SK-N-SH (cell line): Measurements from ENCODE around the gene HRH2. TPM values are rescaled to one million over a fixed set of nuclear protein-coding genes. Genes with fewer than 3 reads are reported as not detected.

Experiments
- CTCF ChIA-PET: fragments of 300-600, 350-600 bp; formaldehyde crosslinking; extraction: SDS; loops from one replicate; lab custom pipeline; 2021; lab: Yijun Ruan, JAX
- POLR2A ChIA-PET: fragments of 350-600 bp; sonication (Branson Sonifier 250); formaldehyde crosslinking; extraction: SDS; loops from one replicate; lab custom pipeline; 2020; ENCODE audit warnings: antibody characterized with exemption, inconsistent platforms; lab: Yijun Ruan, JAX
- DNase-seq: peaks from one replicate; pipeline ENCODE4 v3.0.0; 2012
- H2AFZ ChIP-seq: fragments of 200-600 bp; sonication (generic); 2 replicates; pipeline ENCODE4 v1.8.1; 2016; ENCODE audit warnings: antibody characterized with exemption, mild to moderate bottlenecking, low read depth
- H3F3A ChIP-seq: fragments of 200-600 bp; sonication (generic); replicated peaks from 2 replicates; pipeline ENCODE3; 2016; ENCODE audit warnings: antibody characterized with exemption, mild to moderate bottlenecking; ENCODE audit not compliant: insufficient read depth
- H3K27ac ChIP-seq, 2 experiments: fragments of 200-500 bp in 1 of 2; fragments of 200-600 bp in 1 of 2; sonication (Bioruptor generic) in 1 of 2; sonication (generic), shearing (Covaris generic) in 1 of 2; 2 replicates each; pipeline versions ENCODE4 v1.5.1 to v1.6.1; 2014 to 2016; ENCODE audit warnings: low read depth in 2 of 2, inconsistent platforms in 1 of 2, low read length in 1 of 2, mild to moderate bottlenecking in 1 of 2, mixed read lengths in 1 of 2
- H3K27me3 ChIP-seq: fragments of 200-600 bp; sonication (generic), shearing (Covaris generic); 2 replicates; pipeline ENCODE4 v1.6.1; 2016; ENCODE audit warnings: mixed run types; ENCODE audit not compliant: insufficient read depth
- H3K36me3 ChIP-seq, 2 experiments: fragments of 200-500 bp in 1 of 2; fragments of 200-600 bp in 1 of 2; sonication (Bioruptor generic) in 1 of 2; sonication (generic) in 1 of 2; replicated peaks in 1 of 2; 2 replicates each; pipeline versions ENCODE3 to v1.5.1; 2014 to 2016; ENCODE audit warnings: low read length in 1 of 2, mild to moderate bottlenecking in 1 of 2; ENCODE audit not compliant: insufficient read depth in 2 of 2, control insufficient read depth in 1 of 2
- H3K4me1 ChIP-seq, 2 experiments: fragments of 200-500 bp in 1 of 2; fragments of 200-600 bp in 1 of 2; sonication (Bioruptor generic) in 1 of 2; sonication (generic), shearing (Covaris generic) in 1 of 2; 2 replicates each; pipeline versions ENCODE4 v1.5.1 to v1.6.1; 2014 to 2016; ENCODE audit warnings: low read depth in 1 of 2, low read length in 1 of 2, mixed run types in 1 of 2; ENCODE audit not compliant: insufficient read depth in 2 of 2, control insufficient read depth in 1 of 2
- H3K4me2 ChIP-seq: fragments of 200-600 bp; sonication (generic), shearing (Covaris generic); 2 replicates; pipeline ENCODE4 v1.6.1; 2017; ENCODE audit warnings: mixed run types
- H3K4me3 ChIP-seq, 2 experiments: fragments of 200-500 bp in 1 of 2; fragments of 200-600 bp in 1 of 2; sonication (Bioruptor generic) in 1 of 2; sonication (generic), shearing (Covaris generic) in 1 of 2; 2 replicates each; pipeline versions ENCODE4 v1.5.1 to v1.8.1; 2014 to 2016; ENCODE audit warnings: low read depth in 2 of 2, inconsistent platforms in 1 of 2, low read length in 1 of 2, mild to moderate bottlenecking in 1 of 2, mixed read lengths in 1 of 2, moderate library complexity in 1 of 2
- H3K79me2 ChIP-seq: fragments of 200-600 bp; sonication (generic); 2 replicates; pipeline ENCODE4 v1.8.1; 2017; ENCODE audit warnings: mild to moderate bottlenecking; ENCODE audit not compliant: insufficient read depth
- H3K9ac ChIP-seq: fragments of 200-600 bp; sonication (generic); 2 replicates; pipeline ENCODE4 v1.6.1; 2017; ENCODE audit warnings: mixed run types
- H3K9me2 ChIP-seq: fragments of 200-600 bp; sonication (generic); 2 replicates; pipeline ENCODE4 v1.6.1; 2017; ENCODE audit warnings: mixed run types
- H3K9me3 ChIP-seq: fragments of 200-600 bp; sonication (generic); 2 replicates; pipeline ENCODE4 v1.6.1; 2017; ENCODE audit warnings: mixed run types, mild to moderate bottlenecking, moderate library complexity
- H4K20me1 ChIP-seq: fragments of 200-600 bp; sonication (generic); 2 replicates; pipeline ENCODE4 v1.6.1; 2017; ENCODE audit warnings: mild to moderate bottlenecking, mixed run types; ENCODE audit not compliant: insufficient read depth
- CHD2 ChIP-seq: fragments of 150-350 bp; IDR thresholded peaks from 2 replicates; pipeline ENCODE4 v1.6.1; 2018; ENCODE audit warnings: low read length; ENCODE audit not compliant: partially characterized antibody
- EP300 ChIP-seq, 2 experiments: IDR thresholded peaks; 2 replicates each; pipeline versions ENCODE4 v1.4.0 to v1.6.1; 2012; ENCODE audit warnings: borderline replicate concordance in 1 of 2, low read depth in 1 of 2, low read length in 1 of 2
- EZH2phosphoT487 ChIP-seq: fragments of 200-600 bp; sonication (generic); IDR thresholded peaks from 2 replicates; pipeline ENCODE4 v1.6.1; 2017; ENCODE audit warnings: low read depth, mixed run types, mild to moderate bottlenecking, antibody characterized with exemption, moderate library complexity, borderline replicate concordance
- FOXM1 ChIP-seq: IDR thresholded peaks from 2 replicates; pipeline ENCODE4 v1.4.0; 2012; ENCODE audit warnings: low read depth, mild to moderate bottlenecking
- MXI1 ChIP-seq: IDR thresholded peaks from 2 replicates; pipeline ENCODE4 v1.6.1; 2012; ENCODE audit warnings: mild to moderate bottlenecking, low read depth, low read length, improper control_type of control experiment
- NRF1 ChIP-seq: IDR thresholded peaks from 2 replicates; pipeline ENCODE4 v1.6.1; 2012; ENCODE audit warnings: low read depth, mild to moderate bottlenecking, low read length
- POLR2AphosphoS5 ChIP-seq: IDR thresholded peaks from 2 replicates; pipeline ENCODE4 v1.6.1; 2012; ENCODE audit warnings: low read depth, low read length
- TEAD4 ChIP-seq: IDR thresholded peaks from 2 replicates; pipeline ENCODE4 v1.4.0; 2012; ENCODE audit warnings: mild to moderate bottlenecking, borderline replicate concordance; ENCODE audit not compliant: insufficient read depth
- YY1 ChIP-seq: IDR thresholded peaks from 2 replicates; pipeline ENCODE4 v1.4.0; 2012; ENCODE audit warnings: low read depth, mild to moderate bottlenecking
- WGBS: methylation state at CpG from one replicate; pipeline ENCODE4 v1.1.6; 2017; ENCODE audit warnings: low lambda C conversion rate; 5-methylcytosine and 5-hydroxymethylcytosine counted together
- polyA plus RNA-seq, 3 experiments: library from polyadenylated mRNA; depleted of rRNA; stranded (reverse); fragments of >200 nt; gene quantifications; 2 replicates each; pipeline ENCODE4 v1.2.3, GENCODE V29; 2012
- TF ChIP-seq, protein P1 (sequence below): IDR thresholded peaks from 2 replicates; pipeline ENCODE4 v1.4.0; 2012; ENCODE audit warnings: low read depth, borderline replicate concordance
- TF ChIP-seq, protein P2 (sequence below): IDR thresholded peaks from 2 replicates; pipeline ENCODE4; 2012
- TF ChIP-seq, protein P3 (sequence below): IDR thresholded peaks from 2 replicates; pipeline ENCODE4 v1.4.0; 2012; ENCODE audit warnings: low read depth, borderline replicate concordance

HRH2 gene, protein sequence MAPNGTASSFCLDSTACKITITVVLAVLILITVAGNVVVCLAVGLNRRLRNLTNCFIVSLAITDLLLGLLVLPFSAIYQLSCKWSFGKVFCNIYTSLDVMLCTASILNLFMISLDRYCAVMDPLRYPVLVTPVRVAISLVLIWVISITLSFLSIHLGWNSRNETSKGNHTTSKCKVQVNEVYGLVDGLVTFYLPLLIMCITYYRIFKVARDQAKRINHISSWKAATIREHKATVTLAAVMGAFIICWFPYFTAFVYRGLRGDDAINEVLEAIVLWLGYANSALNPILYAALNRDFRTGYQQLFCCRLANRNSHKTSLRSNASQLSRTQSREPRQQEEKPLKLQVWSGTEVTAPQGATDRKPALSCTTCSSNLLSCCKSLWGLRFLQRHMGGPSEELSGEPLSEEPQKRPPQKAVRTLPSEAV
- 0.08 TPM in 2 replicates for polyA plus RNA-seq (2012; rRNA removed)
- 0.06 and 0.08 TPM in 2 replicates for polyA plus RNA-seq (2012; cell fraction: cytosol; rRNA removed)
- polyA plus RNA-seq (2012; cell fraction: nucleus; rRNA removed): 0.08 and 0.15 TPM in 2 replicates

DNA sequence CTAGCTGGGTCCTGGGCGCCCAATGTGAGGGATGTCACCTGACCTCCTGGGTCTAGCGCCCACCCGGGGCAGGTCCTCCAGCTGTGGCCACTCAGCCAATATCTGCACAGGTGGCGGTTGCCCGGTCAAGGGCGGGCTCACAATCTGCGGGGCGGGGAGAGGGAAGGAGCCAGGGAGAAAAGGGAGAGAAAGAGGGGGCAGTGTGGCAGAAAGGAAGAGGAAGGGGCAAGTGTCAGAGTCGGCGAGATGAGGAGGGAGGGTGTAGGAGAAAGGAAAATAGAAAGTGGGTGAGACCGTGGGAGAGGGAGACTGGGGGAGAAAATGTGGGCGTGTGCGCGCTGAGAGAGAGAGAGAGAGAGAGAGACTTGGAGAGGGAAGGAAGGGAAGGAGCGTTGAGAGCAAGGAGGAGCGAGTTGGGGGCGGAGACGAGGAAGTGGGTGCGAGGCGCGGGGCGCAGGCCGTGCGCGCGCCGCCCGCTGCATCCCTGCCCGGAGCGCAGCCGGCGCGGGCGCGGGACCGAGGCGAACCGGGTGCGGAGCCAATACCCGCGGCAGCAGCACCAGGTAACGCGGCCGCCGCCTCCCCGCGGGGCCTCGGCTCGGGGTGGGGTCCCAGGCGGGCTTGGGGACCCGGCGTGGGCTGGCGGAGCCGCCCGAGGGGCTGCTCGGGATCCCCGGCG lies at the start of gene HRH2:
TSS of gene HRH2 (plus strand) at position 479 of the 679 bp plus-strand sequence. CDS start 25,163 bp downstream, outside the sequence.
- Histone ChIP-seq H3K27me3 (no peaks in the 10 kb centered on the region; the same call in 1 of the 2 replicates), H2AFZ (no peak within 1 kb of the TSS), H3K9me2 (no peaks in the 10 kb centered on the region), H3K9me3 (no peaks in the 10 kb centered on the region), H3K4me1 (no peaks in the 10 kb centered on the region; a peak in 1 of 4 replicates), H3K27ac (no peak within 1 kb of the TSS), H3F3A (no peaks in the 10 kb centered on the region), H3K4me2 (peak within 1 kb of the TSS; percentile 37; the same call in 1 of the 2 replicates), H3K79me2 (no peaks in the 10 kb centered on the region), H3K4me3 (peak within 1 kb of the TSS in 1 of 2 experiments; percentile 37; a peak in 2 of 4 replicates), H4K20me1 (no peaks in the 10 kb centered on the region), H3K36me3 (no peaks in the 10 kb centered on the region), H3K9ac (no peak within 1 kb of the TSS)
- CTCF ChIA-PET: interaction anchor here (0.7 to 1.8 kb wide), 3 partner anchors 14 to 124 kb away, joined by 3 to 6 read pairs (median 4); no protein-coding TSS in a partner anchor
- DNase-seq: peak; percentile 76
- POLR2A ChIA-PET: no interaction called here
- WGBS: 17% methylated on average over 18 of the region's 58 CpGs
- TF ChIP-seq NRF1: no peak
- TF ChIP-seq EP300 (IDR thresholded peaks at IDR 0.05; ENCODE audit: borderline replicate concordance in 1 of 2, low read depth in 1 of 2, low read length in 1 of 2): no peak
- TF ChIP-seq TEAD4: no peak
- no peak for TF ChIP-seq EZH2phosphoT487
- TF ChIP-seq, protein P1, sequence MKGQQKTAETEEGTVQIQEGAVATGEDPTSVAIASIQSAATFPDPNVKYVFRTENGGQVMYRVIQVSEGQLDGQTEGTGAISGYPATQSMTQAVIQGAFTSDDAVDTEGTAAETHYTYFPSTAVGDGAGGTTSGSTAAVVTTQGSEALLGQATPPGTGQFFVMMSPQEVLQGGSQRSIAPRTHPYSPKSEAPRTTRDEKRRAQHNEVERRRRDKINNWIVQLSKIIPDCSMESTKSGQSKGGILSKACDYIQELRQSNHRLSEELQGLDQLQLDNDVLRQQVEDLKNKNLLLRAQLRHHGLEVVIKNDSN: no peak
- TF ChIP-seq, protein P2, sequence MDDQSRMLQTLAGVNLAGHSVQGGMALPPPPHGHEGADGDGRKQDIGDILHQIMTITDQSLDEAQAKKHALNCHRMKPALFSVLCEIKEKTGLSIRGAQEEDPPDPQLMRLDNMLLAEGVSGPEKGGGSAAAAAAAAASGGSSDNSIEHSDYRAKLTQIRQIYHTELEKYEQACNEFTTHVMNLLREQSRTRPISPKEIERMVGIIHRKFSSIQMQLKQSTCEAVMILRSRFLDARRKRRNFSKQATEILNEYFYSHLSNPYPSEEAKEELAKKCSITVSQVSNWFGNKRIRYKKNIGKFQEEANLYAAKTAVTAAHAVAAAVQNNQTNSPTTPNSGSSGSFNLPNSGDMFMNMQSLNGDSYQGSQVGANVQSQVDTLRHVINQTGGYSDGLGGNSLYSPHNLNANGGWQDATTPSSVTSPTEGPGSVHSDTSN: no peak
- TF ChIP-seq CHD2: no peak

DNA sequence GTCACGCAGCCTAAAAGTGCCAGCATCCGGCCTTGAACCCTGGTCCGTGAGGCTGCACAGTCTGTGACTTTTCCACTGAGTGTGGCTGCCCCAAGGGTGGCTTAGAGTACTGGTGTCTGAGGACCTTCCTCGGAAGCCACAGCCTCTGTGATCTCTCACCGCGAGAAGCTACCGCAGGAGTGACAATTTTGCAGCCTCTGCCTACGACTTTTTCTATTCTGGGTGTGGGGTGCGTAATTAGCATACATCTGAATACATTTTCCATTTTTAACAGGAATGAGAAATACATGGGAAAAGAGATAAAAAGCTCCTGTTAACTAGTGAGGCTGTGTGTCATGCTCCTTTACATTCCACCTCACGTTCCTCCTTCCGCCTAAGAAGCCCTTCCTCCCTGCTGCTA lies 48.3 kb upstream of the HRH2 start:
- no peaks in the 10 kb centered on the region for H3K27me3 ChIP-seq
- H3F3A ChIP-seq: no peaks in the 10 kb centered on the region
- H3K9me3 ChIP-seq: no peaks in the 10 kb centered on the region
- H3K9ac ChIP-seq: no peak overlapping the region
- H3K9me2 ChIP-seq: no peaks in the 10 kb centered on the region
- no peaks in the 10 kb centered on the region for H3K36me3 ChIP-seq
- H3K4me3 ChIP-seq: no peak overlapping the region
- 54% methylated on average over 9 of the region's 11 CpGs for WGBS
- no peak overlapping the region for H3K27ac ChIP-seq
- H2AFZ ChIP-seq: no peak overlapping the region
- DNase-seq: no peak
- TF ChIP-seq CHD2 (no peak), POLR2AphosphoS5 (no peak), MXI1 (no peak), FOXM1 (no peak), YY1 (no peak)
- TF ChIP-seq, protein P1: no peak
- TF ChIP-seq, protein P3, sequence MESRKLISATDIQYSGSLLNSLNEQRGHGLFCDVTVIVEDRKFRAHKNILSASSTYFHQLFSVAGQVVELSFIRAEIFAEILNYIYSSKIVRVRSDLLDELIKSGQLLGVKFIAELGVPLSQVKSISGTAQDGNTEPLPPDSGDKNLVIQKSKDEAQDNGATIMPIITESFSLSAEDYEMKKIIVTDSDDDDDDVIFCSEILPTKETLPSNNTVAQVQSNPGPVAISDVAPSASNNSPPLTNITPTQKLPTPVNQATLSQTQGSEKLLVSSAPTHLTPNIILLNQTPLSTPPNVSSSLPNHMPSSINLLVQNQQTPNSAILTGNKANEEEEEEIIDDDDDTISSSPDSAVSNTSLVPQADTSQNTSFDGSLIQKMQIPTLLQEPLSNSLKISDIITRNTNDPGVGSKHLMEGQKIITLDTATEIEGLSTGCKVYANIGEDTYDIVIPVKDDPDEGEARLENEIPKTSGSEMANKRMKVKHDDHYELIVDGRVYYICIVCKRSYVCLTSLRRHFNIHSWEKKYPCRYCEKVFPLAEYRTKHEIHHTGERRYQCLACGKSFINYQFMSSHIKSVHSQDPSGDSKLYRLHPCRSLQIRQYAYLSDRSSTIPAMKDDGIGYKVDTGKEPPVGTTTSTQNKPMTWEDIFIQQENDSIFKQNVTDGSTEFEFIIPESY: no peak
- no peak overlapping the region for H3K4me2 ChIP-seq
- H3K79me2 ChIP-seq: no peaks in the 10 kb centered on the region
- no peaks in the 10 kb centered on the region for H3K4me1 ChIP-seq
- POLR2A ChIA-PET: no interaction called here
- no peaks in the 10 kb centered on the region for H4K20me1 ChIP-seq
- CTCF ChIA-PET: interaction anchor here (0.7 to 2.0 kb wide), 3 partner anchors 9 to 75 kb away, joined by 3 to 7 read pairs (median 4); no protein-coding TSS in a partner anchor
